SIG-M5 treated with dmso at 0.1 percent for 504 hours (cell line): Measurements from ENCODE around the gene PMP22.
A peak's percentile ranks its signal among the peaks of the same experiment; 100 is the strongest.

Experiments used
- DNase-seq: peaks from one replicate; lab custom pipeline; 2025; ENCODE audit not compliant: unreplicated experiment; lab: John Stamatoyannopoulos, UW

Gene PMP22

GRCh38 chr17:15278380-15278779, 13.3 kb upstream of the PMP22 start:
- DNase-seq = no peak

GRCh38 chr17:15274017-15274416, 8.9 kb upstream of the PMP22 start:
- DNase-seq = no peak

GRCh38 chr17:15273141-15273793, 8.1 kb upstream of the PMP22 start:
- DNase-seq = no peak

- no peak for DNase-seq
Observed at GRCh38 chr17:15271741-15272140, 6.6 kb upstream of the PMP22 start.

- DNase-seq = no peak
Observed at GRCh38 chr17:15270628-15271381, 5.7 kb upstream of the PMP22 start.

- no peak for DNase-seq
Observed at GRCh38 chr17:15269780-15270089, 4.6 kb upstream of the PMP22 start.

GRCh38 chr17:15269087-15269779, 4.1 kb upstream of the PMP22 start:
- DNase-seq = no peak

- no peak for DNase-seq
Observed at GRCh38 chr17:15268461-15268860, 3.3 kb upstream of the PMP22 start.

GRCh38 chr17:15267996-15268395, 2.9 kb upstream of the PMP22 start:
- no peak for DNase-seq

GRCh38 chr17:15266325-15267125, 1.4 kb upstream of the PMP22 start:
- DNase-seq = no peak

- no peak for DNase-seq
Observed at GRCh38 chr17:15264542-15264941, 584 bp downstream of the PMP22 start.

GRCh38 chr17:15263680-15264079, 1.4 kb downstream of the PMP22 start:
- no peak for DNase-seq

- DNase-seq = no peak
Observed at GRCh38 chr17:15263206-15263579, 1.9 kb downstream of the PMP22 start.

- peak; percentile 52 for DNase-seq
Observed at GRCh38 chr17:15262291-15263205, 2.6 kb downstream of the PMP22 start.

- no peak for DNase-seq
Observed at GRCh38 chr17:15261802-15262290, 3.3 kb downstream of the PMP22 start.

GRCh38 chr17:15261258-15261801, 3.8 kb downstream of the PMP22 start:
- DNase-seq = peak; percentile 38

GRCh38 chr17:15260376-15261257, 4.5 kb downstream of the PMP22 start:
- peak; percentile 43 for DNase-seq

GRCh38 chr17:15257796-15258512, 7.2 kb downstream of the PMP22 start:
- no peak for DNase-seq
